Stimulated activated CD8-positive, alpha-beta memory T cell treated with anti-CD3 and anti-CD28 coated beads, Interleukin-15, amount 100 ng/mL, for 48 hours (primary cell): ENCODE data around the gene RRBP1.
"Not testable (repeated sequence)": the region's sequence is repeated elsewhere in the genome, so short reads cannot be mapped to it uniquely, and the experiment has no call there.

Experiments
- DNase-seq, 2 donors: peaks; one replicate each; pipeline ENCODE4 v3.0.0-alpha.2; 2020; ENCODE audit warnings: low read depth in 2 of 2

RRBP1 gene

DNA sequence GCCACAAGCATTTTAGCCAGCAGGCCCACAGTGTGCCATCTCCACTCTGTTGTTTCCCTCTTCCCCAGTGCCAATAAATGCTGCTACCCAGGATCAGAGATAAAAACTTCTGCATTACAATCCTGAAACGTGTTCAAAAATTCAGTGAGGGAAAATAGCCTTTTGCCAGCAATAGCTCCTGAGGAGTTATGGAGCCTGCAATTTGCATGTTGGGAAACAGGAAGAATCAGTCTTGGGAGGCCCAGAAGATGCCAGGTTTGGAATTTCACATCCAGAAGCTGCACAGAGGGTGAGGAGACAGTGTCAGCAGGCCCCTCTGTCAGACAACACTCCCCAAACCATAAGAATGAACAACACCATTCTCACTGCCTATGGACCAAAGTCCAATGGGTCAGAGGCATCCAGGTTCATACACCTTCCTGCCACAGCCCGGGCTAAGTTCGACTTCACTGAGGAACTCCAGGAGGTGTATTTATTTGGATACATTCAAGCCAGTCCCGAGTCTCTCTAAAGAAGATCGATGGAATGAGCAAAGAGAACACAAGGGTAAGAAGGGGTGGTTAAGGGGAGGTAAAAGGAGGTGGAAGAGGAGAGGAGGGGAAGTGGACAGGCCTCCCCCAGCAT lies 20.8 kb downstream of the RRBP1 start:
- DNase-seq = no peak

DNA sequence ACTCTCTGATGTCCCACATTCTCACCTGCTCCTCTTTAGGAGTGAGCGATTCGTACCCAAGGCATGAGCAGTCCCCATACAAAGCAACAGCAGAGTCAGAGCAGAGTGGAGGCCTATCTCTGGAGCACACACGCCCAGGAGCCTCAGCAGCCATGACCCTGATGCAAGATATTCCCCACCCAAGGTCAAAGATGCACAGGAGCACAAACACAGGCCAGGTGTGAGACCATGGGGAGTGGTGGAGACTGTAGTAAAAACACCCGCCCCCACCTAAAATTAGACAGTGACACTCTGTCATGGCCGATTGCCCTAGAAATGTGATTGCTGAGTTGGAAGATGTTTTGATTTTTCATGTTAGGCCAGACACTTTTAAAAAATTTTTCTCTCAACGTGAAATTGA lies 21.4 kb downstream of the RRBP1 start:
- DNase-seq = no peak

DNA sequence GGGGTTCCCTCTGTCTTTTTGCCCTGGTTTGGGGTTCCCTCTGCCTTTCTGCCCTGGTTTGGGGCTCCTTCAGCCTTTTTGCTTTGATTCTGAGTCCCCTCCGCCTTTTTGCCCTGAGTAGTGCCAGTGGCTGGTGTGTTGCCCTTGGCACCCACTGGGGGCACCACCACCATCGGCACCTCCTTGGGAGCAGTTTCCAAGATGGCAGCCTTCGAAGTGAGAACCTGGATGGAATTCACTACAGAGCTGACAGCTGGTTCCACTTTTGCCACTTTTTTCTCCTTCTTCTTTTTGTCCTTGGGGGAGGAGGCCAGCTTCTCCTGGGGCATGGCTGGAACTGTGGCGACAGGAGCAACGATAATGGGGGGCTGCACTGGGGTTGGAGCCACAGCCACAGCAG lies 22.2 kb downstream of the RRBP1 start:
- DNase-seq = no peak

- DNase-seq = not testable (repeated sequence)
These were observed 22.7 kb downstream of the RRBP1 start for GRCh38 chr20:17659344-17659743.

DNA sequence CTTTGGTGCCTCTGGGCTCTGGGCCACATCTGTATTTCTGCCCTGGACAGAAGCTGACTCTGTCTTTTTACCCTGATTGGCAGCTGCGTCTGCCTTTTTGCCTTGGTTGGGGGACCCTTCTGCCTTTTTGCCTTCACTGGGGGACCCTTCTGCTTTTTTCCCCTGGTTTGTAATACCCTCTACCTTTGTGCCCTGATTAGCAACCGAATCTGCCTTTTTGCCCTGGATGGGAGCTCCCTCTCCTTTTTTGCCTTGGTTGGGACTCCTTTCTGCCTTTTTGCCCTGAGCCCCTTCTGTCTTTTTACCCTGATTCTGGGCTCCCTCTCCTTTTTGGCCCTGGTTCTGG lies 23.4 kb downstream of the RRBP1 start:
- no peak for DNase-seq

DNA sequence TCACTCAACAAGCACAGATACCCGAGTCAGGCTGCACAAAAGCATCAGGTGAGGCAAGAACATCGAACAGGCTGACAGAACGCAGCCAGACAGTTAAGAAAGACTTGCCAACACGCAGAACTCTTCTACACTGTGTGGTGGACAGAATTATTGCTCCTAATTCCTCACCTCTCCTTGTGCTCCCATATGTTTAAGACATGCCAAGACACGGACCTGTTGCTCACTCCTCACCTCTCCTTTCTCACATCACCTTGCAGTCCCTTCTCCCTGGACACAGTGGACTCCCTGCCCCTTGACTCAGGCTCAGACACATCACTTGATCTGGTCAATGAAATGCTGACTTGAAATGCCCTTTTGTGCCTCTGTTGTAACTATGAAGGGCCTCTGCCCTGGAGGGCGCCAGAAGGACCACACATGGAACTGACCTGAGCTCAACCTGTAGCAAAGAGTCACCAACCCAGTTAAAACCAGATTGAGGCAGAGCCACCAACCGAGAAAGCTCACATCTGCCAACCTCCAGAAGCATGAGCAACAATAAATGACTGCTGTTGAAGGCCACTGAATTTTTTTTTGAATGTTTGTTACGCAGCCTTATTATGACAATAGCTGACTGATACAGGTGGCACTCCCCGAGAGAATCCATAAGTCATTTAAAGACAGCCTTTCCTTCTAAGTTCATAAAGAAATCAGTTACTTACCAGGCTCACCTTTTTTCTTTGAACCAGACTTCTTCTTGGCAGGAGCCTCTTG lies 24.0 kb downstream of the RRBP1 start:
- no peak for DNase-seq

GRCh38 chr20:17657079-17657825 lies 24.8 kb downstream of the RRBP1 start:
- no peak for DNase-seq

DNA sequence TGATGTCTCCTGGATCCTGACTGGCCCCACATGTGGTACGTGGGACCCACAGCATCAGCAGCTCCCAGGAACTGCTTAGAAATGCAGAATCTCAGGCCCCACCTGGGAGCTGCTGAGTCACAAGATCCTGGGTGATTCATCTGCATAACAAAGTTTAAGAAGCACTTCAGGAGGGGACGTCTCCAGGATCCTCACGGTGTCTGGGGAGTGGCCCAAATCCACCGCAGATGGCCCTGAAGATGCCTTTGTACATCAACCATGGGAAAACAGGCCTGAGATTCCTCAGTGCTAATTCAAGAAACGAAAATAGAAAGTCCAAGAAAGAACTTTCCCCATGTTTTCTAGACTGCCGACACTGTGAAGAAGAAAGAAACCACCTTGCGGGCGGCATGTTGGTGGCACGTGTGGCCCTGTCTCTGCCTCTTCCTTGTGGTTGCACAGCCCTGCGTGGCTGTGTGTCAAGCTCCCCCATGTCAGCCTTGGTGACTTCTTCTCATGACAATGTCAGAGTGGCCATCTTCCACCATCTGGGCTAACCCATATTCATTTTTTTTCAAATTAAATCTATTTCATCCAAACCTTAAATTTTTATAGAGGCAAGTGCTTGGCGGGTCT lies 26.1 kb downstream of the RRBP1 start:
- DNase-seq = no peak

GRCh38 chr20:17655286-17655651 lies 26.8 kb downstream of the RRBP1 start:
- DNase-seq = no peak

- no peak for DNase-seq
These were observed 27.3 kb downstream of the RRBP1 start for GRCh38 chr20:17654649-17655285.

DNA sequence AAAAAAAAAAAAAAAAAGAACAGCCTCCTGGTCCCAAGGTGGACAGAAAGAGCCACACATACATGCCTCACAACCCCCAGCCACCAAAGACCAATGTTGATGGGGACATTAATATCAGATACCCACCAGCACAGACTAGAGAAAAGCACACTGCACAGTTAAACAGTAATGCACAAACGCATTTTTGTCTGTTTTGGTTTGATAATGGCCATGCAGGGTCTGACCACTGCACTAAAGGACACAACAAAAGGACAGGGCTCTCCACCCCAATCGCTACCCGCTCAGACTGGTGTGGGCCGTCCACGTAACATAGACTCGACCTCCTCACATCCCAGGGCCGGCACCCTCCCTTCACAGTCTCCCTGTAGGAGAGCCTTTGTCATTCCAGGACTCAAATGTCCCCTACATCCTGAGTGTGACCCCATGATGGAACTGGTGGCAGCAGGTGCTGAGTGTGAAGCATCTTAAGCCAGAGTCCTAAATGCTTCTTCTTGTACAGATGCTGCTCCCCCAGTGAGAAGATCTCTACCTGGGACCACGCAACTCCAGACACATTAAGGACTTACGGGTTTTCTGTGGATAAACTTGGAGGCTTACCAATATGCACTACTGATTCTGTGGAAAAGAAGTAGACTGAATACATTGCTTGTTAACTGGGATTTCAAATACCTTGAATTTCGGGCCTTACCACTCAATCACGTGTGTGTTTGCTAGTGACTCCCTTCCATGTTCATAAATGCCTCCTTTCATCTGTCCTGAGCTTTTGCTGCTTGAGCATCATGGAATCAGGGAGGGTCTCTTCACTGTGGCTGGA lies 28.0 kb downstream of the RRBP1 start:
- DNase-seq = no peak

DNA sequence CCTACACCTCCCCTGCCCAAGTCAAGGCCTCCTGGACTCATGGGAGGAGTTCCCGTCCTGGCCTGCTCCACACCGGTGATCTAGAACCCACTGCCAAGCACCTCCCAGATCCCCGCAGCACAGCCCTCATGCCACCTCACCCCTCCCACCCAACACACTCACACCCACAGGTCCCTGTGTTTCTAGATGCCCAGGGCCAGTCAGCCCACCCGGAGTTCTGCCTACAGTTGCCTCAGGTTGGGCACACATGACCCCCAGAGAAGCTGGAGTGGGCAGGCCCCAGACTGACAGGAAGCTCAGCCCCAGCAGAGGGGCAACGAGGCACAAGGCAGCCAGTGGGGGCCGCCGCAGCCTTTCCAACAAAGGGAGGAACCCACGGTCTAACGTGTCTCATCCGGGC lies 29.6 kb downstream of the RRBP1 start:
- no peak for DNase-seq

- DNase-seq = no peak
These were observed 30.2 kb downstream of the RRBP1 start for GRCh38 chr20:17651760-17652388.

DNA sequence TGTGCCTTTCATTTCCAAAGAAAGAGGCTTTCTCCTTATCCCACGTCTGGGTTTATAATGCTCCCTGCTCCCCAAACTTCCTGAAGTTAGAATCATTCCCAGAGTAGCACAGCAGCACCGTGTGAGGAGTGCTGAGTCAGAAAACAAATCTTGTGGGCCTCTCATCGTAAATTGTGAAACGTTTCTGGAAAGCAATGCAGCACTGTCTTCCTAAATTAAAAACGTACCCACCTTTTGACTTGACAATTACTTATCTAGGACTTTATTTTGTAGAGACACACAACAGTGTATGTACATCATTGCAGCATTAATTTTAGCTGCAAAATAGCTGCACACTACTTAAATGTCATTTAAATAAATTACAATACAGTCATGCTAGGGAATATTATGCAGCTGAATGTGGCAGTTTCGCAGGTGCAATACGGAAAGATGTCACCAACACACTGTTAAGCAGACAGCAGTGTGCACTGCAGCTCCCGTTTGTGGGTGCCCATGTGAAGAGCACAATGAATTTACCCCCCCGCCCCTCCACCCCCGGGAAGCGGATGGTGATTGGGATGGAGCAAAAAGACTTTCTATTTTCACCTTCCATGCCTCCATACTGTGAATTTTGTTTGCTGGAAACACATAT lies 30.8 kb downstream of the RRBP1 start:
- no peak for DNase-seq

GRCh38 chr20:17650301-17651128 lies 31.5 kb downstream of the RRBP1 start:
- no peak for DNase-seq

GRCh38 chr20:17648791-17649730 lies 33.0 kb downstream of the RRBP1 start:
- DNase-seq = no peak

DNA sequence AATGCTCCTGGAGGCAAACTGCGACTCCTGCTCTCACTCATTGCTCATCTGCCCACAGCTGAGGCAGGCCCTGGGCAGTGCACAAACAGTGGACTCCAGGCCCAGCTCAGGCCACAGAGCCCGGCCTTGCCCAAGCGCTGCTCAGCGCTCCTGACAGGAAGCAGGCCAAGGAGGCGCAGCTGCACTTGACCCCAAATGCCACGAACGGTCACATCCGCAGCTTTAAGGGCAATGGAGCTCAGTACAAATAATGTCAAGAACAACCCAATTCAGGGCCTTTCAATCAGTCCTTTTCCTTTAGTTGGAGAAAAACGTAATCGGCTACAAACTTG lies 33.8 kb downstream of the RRBP1 start:
- no peak for DNase-seq
